Epidermal melanocyte (primary cell): Measurements from ENCODE around the gene ATP8B1.
"Not testable (repeated sequence)": the region's sequence is repeated elsewhere in the genome, so short reads cannot be mapped to it uniquely, and the experiment has no call there.

Source experiments
- DNase-seq: peaks from one replicate; pipeline ENCODE4 v3.0.0; 2011; ENCODE audit warnings: low spot score; ENCODE audit not compliant: insufficient read length

ATP8B1 gene

GRCh38 chr18:57733861-57734260 lies 69.3 kb downstream of the ATP8B1 start:
- DNase-seq, result no peak

GRCh38 chr18:57730146-57730545 lies 73.0 kb downstream of the ATP8B1 start:
- no peak for DNase-seq

- no peak for DNase-seq
These were observed 74.1 kb downstream of the ATP8B1 start for GRCh38 chr18:57728941-57729511.

GRCh38 chr18:57727952-57728807 lies 74.9 kb downstream of the ATP8B1 start:
- peak; percentile 15 for DNase-seq

GRCh38 chr18:57719211-57719935 lies 83.7 kb downstream of the ATP8B1 start:
- not testable (repeated sequence) for DNase-seq

- DNase-seq, result no peak
These were observed 86.6 kb downstream of the ATP8B1 start for GRCh38 chr18:57716549-57716948.

GRCh38 chr18:57715671-57716070 lies 87.4 kb downstream of the ATP8B1 start:
- DNase-seq, result no peak

GRCh38 chr18:57715073-57715472 lies 88.0 kb downstream of the ATP8B1 start:
- DNase-seq, result no peak

- DNase-seq, result no peak
These were observed 92.9 kb downstream of the ATP8B1 start for GRCh38 chr18:57710226-57710625.

- DNase-seq, result no peak
These were observed 93.8 kb downstream of the ATP8B1 start for GRCh38 chr18:57709335-57709734.

- DNase-seq, result no peak
These were observed 94.8 kb downstream of the ATP8B1 start for GRCh38 chr18:57708288-57708687.

- no peak for DNase-seq
These were observed 97.1 kb downstream of the ATP8B1 start for GRCh38 chr18:57705832-57706595.

- DNase-seq, result no peak
These were observed 98.1 kb downstream of the ATP8B1 start for GRCh38 chr18:57705011-57705410.

GRCh38 chr18:57698571-57699276 lies 104.4 kb downstream of the ATP8B1 start:
- no peak for DNase-seq

- no peak for DNase-seq
These were observed 105.7 kb downstream of the ATP8B1 start for GRCh38 chr18:57697426-57697825.

- no peak for DNase-seq
These were observed 106.8 kb downstream of the ATP8B1 start for GRCh38 chr18:57696271-57696670.

- no peak for DNase-seq
These were observed 111.8 kb downstream of the ATP8B1 start for GRCh38 chr18:57691363-57691762.

- no peak for DNase-seq
These were observed 115.1 kb downstream of the ATP8B1 start for GRCh38 chr18:57687970-57688369.

GRCh38 chr18:57683470-57683869 lies 119.6 kb downstream of the ATP8B1 start:
- DNase-seq, result no peak

- DNase-seq, result no peak
These were observed 125.6 kb downstream of the ATP8B1 start for GRCh38 chr18:57677262-57678211.
